ENCODE measurements around the gene IFFO2.

IFFO2 gene

GRCh38 chr1:18932387-18932786, 24.1 kb downstream of the IFFO2 start:
- in situ Hi-C loops (cut with MboI; ENCODE audit: low sequenced_read_pairs) = no loop called here
- DNase-seq (ENCODE audit: low spot score in 2 of 2) = no peak
- no peaks in the 10 kb centered on the region for H3K27me3 ChIP-seq (ENCODE audit: low read depth)
- no peaks in the 10 kb centered on the region for H3K4me1 ChIP-seq
- H3K9me3 ChIP-seq = no peaks in the 10 kb centered on the region
- H3K4me3 ChIP-seq = no peak overlapping the region
- H3K36me3 ChIP-seq (replicated peaks) = no peaks in the 10 kb centered on the region

GRCh38 chr1:18931730-18932129, 24.7 kb downstream of the IFFO2 start:
- H3K36me3 ChIP-seq (replicated peaks) = no peaks in the 10 kb centered on the region
- H3K4me3 ChIP-seq = no peak overlapping the region
- H3K4me1 ChIP-seq = no peaks in the 10 kb centered on the region
- in situ Hi-C loops (cut with MboI; ENCODE audit: low sequenced_read_pairs) = no loop called here
- no peak for DNase-seq (ENCODE audit: low spot score in 2 of 2)
- H3K27me3 ChIP-seq (ENCODE audit: low read depth) = no peaks in the 10 kb centered on the region
- no peaks in the 10 kb centered on the region for H3K9me3 ChIP-seq

- no peaks in the 10 kb centered on the region for H3K9me3 ChIP-seq
- in situ Hi-C loops (cut with MboI; ENCODE audit: low sequenced_read_pairs) = no loop called here
- no peaks in the 10 kb centered on the region for H3K4me1 ChIP-seq
- H3K27me3 ChIP-seq (ENCODE audit: low read depth) = no peaks in the 10 kb centered on the region
- no peak for DNase-seq (ENCODE audit: low spot score in 2 of 2)
- no peaks in the 10 kb centered on the region for H3K36me3 ChIP-seq (replicated peaks)
- H3K4me3 ChIP-seq = no peak overlapping the region
Observed at GRCh38 chr1:18929686-18930085, 26.8 kb downstream of the IFFO2 start.

GRCh38 chr1:18928985-18929384, 27.5 kb downstream of the IFFO2 start:
- in situ Hi-C loops (cut with MboI; ENCODE audit: low sequenced_read_pairs) = no loop called here
- H3K9me3 ChIP-seq = no peaks in the 10 kb centered on the region
- no peak for DNase-seq (ENCODE audit: low spot score in 2 of 2)
- H3K36me3 ChIP-seq (replicated peaks) = no peaks in the 10 kb centered on the region
- H3K4me1 ChIP-seq = no peaks in the 10 kb centered on the region
- no peaks in the 10 kb centered on the region for H3K27me3 ChIP-seq (ENCODE audit: low read depth)
- no peak overlapping the region for H3K4me3 ChIP-seq

GRCh38 chr1:18928406-18928805, 28.1 kb downstream of the IFFO2 start:
- H3K4me3 ChIP-seq = no peak overlapping the region
- H3K27me3 ChIP-seq (ENCODE audit: low read depth) = no peaks in the 10 kb centered on the region
- H3K9me3 ChIP-seq = no peaks in the 10 kb centered on the region
- in situ Hi-C loops (cut with MboI; ENCODE audit: low sequenced_read_pairs) = no loop called here
- no peaks in the 10 kb centered on the region for H3K4me1 ChIP-seq
- DNase-seq (ENCODE audit: low spot score in 2 of 2) = no peak
- no peaks in the 10 kb centered on the region for H3K36me3 ChIP-seq (replicated peaks)

- in situ Hi-C loops (cut with MboI; ENCODE audit: low sequenced_read_pairs) = no loop called here
- no peak for DNase-seq (ENCODE audit: low spot score in 2 of 2)
- H3K36me3 ChIP-seq (replicated peaks) = no peaks in the 10 kb centered on the region
- no peaks in the 10 kb centered on the region for H3K27me3 ChIP-seq (ENCODE audit: low read depth)
- no peaks in the 10 kb centered on the region for H3K4me1 ChIP-seq
- no peak overlapping the region for H3K4me3 ChIP-seq
- H3K9me3 ChIP-seq = no peaks in the 10 kb centered on the region
Observed at GRCh38 chr1:18927654-18928272, 28.7 kb downstream of the IFFO2 start.

GRCh38 chr1:18927082-18927653, 29.3 kb downstream of the IFFO2 start:
- in situ Hi-C loops (cut with MboI; ENCODE audit: low sequenced_read_pairs) = no loop called here
- no peaks in the 10 kb centered on the region for H3K27me3 ChIP-seq (ENCODE audit: low read depth)
- no peak for DNase-seq (ENCODE audit: low spot score in 2 of 2)
- no peaks in the 10 kb centered on the region for H3K4me1 ChIP-seq
- no peaks in the 10 kb centered on the region for H3K9me3 ChIP-seq
- H3K4me3 ChIP-seq = no peak overlapping the region
- H3K36me3 ChIP-seq (replicated peaks) = no peaks in the 10 kb centered on the region

GRCh38 chr1:18926315-18927081, 30.0 kb downstream of the IFFO2 start:
- Histone ChIP-seq H3K36me3 (replicated peaks) (no peaks in the 10 kb centered on the region), H3K4me3 (no peak overlapping the region), H3K27me3 (ENCODE audit: low read depth) (no peaks in the 10 kb centered on the region), H3K4me1 (no peaks in the 10 kb centered on the region), H3K9me3 (no peaks in the 10 kb centered on the region)
- in situ Hi-C loops (cut with MboI; ENCODE audit: low sequenced_read_pairs) = no loop called here
- no peak for DNase-seq (ENCODE audit: low spot score in 2 of 2)

- Histone ChIP-seq H3K4me3 (no peak overlapping the region), H3K27me3 (ENCODE audit: low read depth) (no peaks in the 10 kb centered on the region), H3K36me3 (replicated peaks) (no peaks in the 10 kb centered on the region), H3K9me3 (no peaks in the 10 kb centered on the region), H3K4me1 (no peaks in the 10 kb centered on the region)
- in situ Hi-C loops (cut with MboI; ENCODE audit: low sequenced_read_pairs) = no loop called here
- DNase-seq (ENCODE audit: low spot score in 2 of 2) = no peak
Observed at GRCh38 chr1:18925279-18925678, 31.2 kb downstream of the IFFO2 start.

GRCh38 chr1:18924221-18924691, 32.2 kb downstream of the IFFO2 start:
- no peak for DNase-seq (ENCODE audit: low spot score in 2 of 2)
- Histone ChIP-seq H3K4me3 (no peak overlapping the region), H3K27me3 (ENCODE audit: low read depth) (no peaks in the 10 kb centered on the region), H3K4me1 (no peaks in the 10 kb centered on the region), H3K36me3 (replicated peaks) (no peaks in the 10 kb centered on the region), H3K9me3 (no peaks in the 10 kb centered on the region)
- in situ Hi-C loops (cut with MboI; ENCODE audit: low sequenced_read_pairs) = no loop called here

- Histone ChIP-seq H3K36me3 (replicated peaks) (no peaks in the 10 kb centered on the region), H3K9me3 (no peaks in the 10 kb centered on the region), H3K4me1 (no peaks in the 10 kb centered on the region), H3K27me3 (ENCODE audit: low read depth) (no peaks in the 10 kb centered on the region), H3K4me3 (no peak overlapping the region)
- DNase-seq (ENCODE audit: low spot score in 2 of 2) = no peak
- in situ Hi-C loops (cut with MboI; ENCODE audit: low sequenced_read_pairs) = no loop called here
Observed at GRCh38 chr1:18923756-18924211, 32.7 kb downstream of the IFFO2 start.

- Histone ChIP-seq H3K9me3 (no peaks in the 10 kb centered on the region), H3K4me3 (no peak overlapping the region), H3K27me3 (ENCODE audit: low read depth) (no peaks in the 10 kb centered on the region), H3K4me1 (no peaks in the 10 kb centered on the region), H3K36me3 (replicated peaks) (no peaks in the 10 kb centered on the region)
- in situ Hi-C loops (cut with MboI; ENCODE audit: low sequenced_read_pairs) = no loop called here
- DNase-seq (ENCODE audit: low spot score in 2 of 2) = no peak
Observed at GRCh38 chr1:18922848-18923755, 33.4 kb downstream of the IFFO2 start.

- in situ Hi-C loops (cut with MboI; ENCODE audit: low sequenced_read_pairs) = no loop called here
- DNase-seq (ENCODE audit: low spot score in 2 of 2) = peak in 1 of 2 experiments; percentile 41
- H3K27me3 ChIP-seq (ENCODE audit: low read depth) = no peaks in the 10 kb centered on the region
- no peaks in the 10 kb centered on the region for H3K9me3 ChIP-seq
- no peak overlapping the region for H3K4me3 ChIP-seq
- H3K36me3 ChIP-seq (replicated peaks) = no peaks in the 10 kb centered on the region
- no peaks in the 10 kb centered on the region for H3K4me1 ChIP-seq
Observed at GRCh38 chr1:18922319-18922726, 34.2 kb downstream of the IFFO2 start.

All from HAP-1 (cell line).